Tibial artery (tissue), 4 donors: ENCODE data around the gene QSOX1.

Experiments
- DNase-seq, 2 donors: peaks; one replicate each; pipeline ENCODE4 v3.0.0-alpha.2; 2019
- H3K27ac ChIP-seq, 2 donors: fragments of 200-600 bp; sonication (generic) in 1 of 2; 1 replicate in 1 of 2; 2 replicates in 1 of 2; pipeline ENCODE4 v1.5.1; 2018 to 2019; ENCODE audit warnings: mild to moderate bottlenecking in 1 of 2
- H3K27me3 ChIP-seq, 2 donors: fragments of 200-600 bp; sonication (generic) in 1 of 2; one replicate each; pipeline versions ENCODE4 v1.5.1 to v1.6.0; 2016 to 2019
- H3K36me3 ChIP-seq, 3 donors: fragments of 200-600 bp; sonication (generic) in 2 of 3; one replicate each; pipeline ENCODE4 v1.5.1; 2016 to 2019; ENCODE audit warnings: mild to moderate bottlenecking in 2 of 3
- H3K4me1 ChIP-seq, 4 donors: fragments of 200-600 bp; sonication (generic) in 2 of 4; 1 replicate in 3 of 4; 2 replicates in 1 of 4; pipeline ENCODE4 v1.5.1; 2016 to 2019
- H3K4me3 ChIP-seq, 2 donors: fragments of 200-600 bp; sonication (generic) in 1 of 2; 1 replicate in 1 of 2; 2 replicates in 1 of 2; pipeline ENCODE4 v1.5.1; 2018 to 2019; ENCODE audit warnings: mild to moderate bottlenecking in 2 of 2
- H3K9me3 ChIP-seq, 3 donors: fragments of 200-600 bp; sonication (generic) in 1 of 3; one replicate each; pipeline ENCODE4 v1.5.1; 2016 to 2019
- CTCF ChIP-seq, 2 experiments: fragments of 200-600 bp in 1 of 2; fragments of 450-650 bp in 1 of 2; IDR thresholded peaks; one replicate each; pipeline ENCODE4 v1.5.1; 2017 to 2019; ENCODE audit warnings: antibody characterized with exemption in 2 of 2, mild to moderate bottlenecking in 1 of 2, moderate library complexity in 1 of 2
- intact Hi-C: fragments of 100-400 bp; cut with DNase I; formaldehyde crosslinking; loops from one replicate; pipeline ENCODE4 v1.15.0; 2023; ENCODE audit warnings: low total_unique reads

Gene QSOX1

GRCh38 chr1:180154325-180155181, at the start of gene QSOX1:
Gene QSOX1 (plus strand): TSS chr1:180154869. CDS start chr1:180154908, 39 bp downstream.
- Histone ChIP-seq H3K4me3 (peak within 1 kb of the TSS; percentile 81 to 95), H3K27ac (peak within 1 kb of the TSS; percentile 89 to 92), H3K27me3 (peaks cover 0 to 3% of the 10 kb centered on the region in 2 donors), H3K36me3 (no peaks in the 10 kb centered on the region), H3K4me1 (peaks cover 0 to 31% (median 17%) of the 10 kb centered on the region in 4 donors), H3K9me3 (no peaks in the 10 kb centered on the region)
- peak; percentile 12 to 17 for TF ChIP-seq CTCF (IDR thresholded peaks at IDR 0.05)
- peak; percentile 87 to 93 for DNase-seq
- intact Hi-C loops = loop anchor here (10.0 kb wide), 1 partner anchor 270 kb away; the partner anchor contains the start of gene TOR1AIP1

GRCh38 chr1:180112091-180112490, 42.6 kb upstream of the QSOX1 start:
- TF ChIP-seq CTCF (IDR thresholded peaks at IDR 0.05) = no peak
- intact Hi-C loops = no loop called here

GRCh38 chr1:180112984-180113647, 41.6 kb upstream of the QSOX1 start:
- Histone ChIP-seq H3K9me3 (no peaks in the 10 kb centered on the region), H3K27me3 (no peaks in the 10 kb centered on the region), H3K36me3 (peaks cover 37 to 58% (median 40%) of the 10 kb centered on the region in 3 donors), H3K27ac (no peak overlapping the region), H3K4me1 (no peaks in the 10 kb centered on the region), H3K4me3 (no peak overlapping the region)
- intact Hi-C loops = no loop called here
- TF ChIP-seq CTCF (IDR thresholded peaks at IDR 0.05) = no peak
- DNase-seq = no peak

More at GRCh38 chr1:180112091-180112490, 42.6 kb upstream of the QSOX1 start:
- no peak for DNase-seq
- H3K9me3 ChIP-seq = no peaks in the 10 kb centered on the region
- H3K27ac ChIP-seq = no peak overlapping the region
- H3K27me3 ChIP-seq = no peaks in the 10 kb centered on the region
- H3K4me3 ChIP-seq = no peak overlapping the region
- peaks cover 37 to 67% (median 47%) of the 10 kb centered on the region in 3 donors for H3K36me3 ChIP-seq
- no peaks in the 10 kb centered on the region for H3K4me1 ChIP-seq

- no peak for DNase-seq
- no peak overlapping the region for H3K4me3 ChIP-seq
- no peak overlapping the region for H3K27ac ChIP-seq
- H3K27me3 ChIP-seq = no peaks in the 10 kb centered on the region
- peaks cover 33 to 45% (median 33%) of the 10 kb centered on the region in 3 donors for H3K36me3 ChIP-seq
- intact Hi-C loops = no loop called here
- H3K4me1 ChIP-seq = no peaks in the 10 kb centered on the region
- H3K9me3 ChIP-seq = no peaks in the 10 kb centered on the region
- no peak for TF ChIP-seq CTCF (IDR thresholded peaks at IDR 0.05)
Measured at GRCh38 chr1:180114396-180114945, 40.2 kb upstream of the QSOX1 start.

GRCh38 chr1:180116964-180117763, 37.5 kb upstream of the QSOX1 start:
- intact Hi-C loops = no loop called here
- no peaks in the 10 kb centered on the region for H3K27me3 ChIP-seq
- no peaks in the 10 kb centered on the region for H3K9me3 ChIP-seq
- H3K27ac ChIP-seq = no peak overlapping the region
- no peaks in the 10 kb centered on the region for H3K4me1 ChIP-seq
- no peak for DNase-seq
- no peak for TF ChIP-seq CTCF (IDR thresholded peaks at IDR 0.05)
- no peak overlapping the region for H3K4me3 ChIP-seq
- peaks cover 8 to 19% (median 13%) of the 10 kb centered on the region in 3 donors for H3K36me3 ChIP-seq
